HG02588 (cell line): Measurements from ENCODE around the gene UBXN6.

Source experiments
- ATAC-seq: cut with Tn5 transposase; IDR thresholded peaks from one replicate; pipeline ENCODE4 v1.9.1; 2021; ENCODE audit warnings: mild to moderate bottlenecking, moderate library complexity; ENCODE audit not compliant: unreplicated experiment

The UBXN6 gene

GRCh38 chr19:4456843-4457653 is 546 bp downstream of the UBXN6 start:
- ATAC-seq = peak; percentile 5

DNA sequence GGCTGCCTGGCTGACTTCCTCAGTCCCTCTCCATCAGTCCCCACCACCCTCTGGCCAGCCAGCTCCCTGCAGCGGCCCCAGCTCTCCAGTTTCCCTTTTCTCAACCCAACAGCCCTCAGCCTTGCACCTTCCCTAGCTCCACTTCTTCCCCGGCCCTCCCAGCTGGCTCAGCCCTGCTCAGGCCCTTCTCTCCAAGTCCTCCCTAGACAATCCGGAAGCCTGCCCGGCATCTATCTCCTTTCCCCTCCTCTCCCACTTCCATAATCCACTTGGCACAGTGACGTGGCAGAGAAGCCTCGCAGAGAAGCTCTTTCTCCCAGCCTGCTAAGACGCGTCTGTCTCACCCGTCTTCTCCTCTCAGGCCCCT is 1.1 kb downstream of the UBXN6 start:
- ATAC-seq = no peak

- ATAC-seq = no peak
Measured at GRCh38 chr19:4455719-4456475, 1.7 kb downstream of the UBXN6 start.

DNA sequence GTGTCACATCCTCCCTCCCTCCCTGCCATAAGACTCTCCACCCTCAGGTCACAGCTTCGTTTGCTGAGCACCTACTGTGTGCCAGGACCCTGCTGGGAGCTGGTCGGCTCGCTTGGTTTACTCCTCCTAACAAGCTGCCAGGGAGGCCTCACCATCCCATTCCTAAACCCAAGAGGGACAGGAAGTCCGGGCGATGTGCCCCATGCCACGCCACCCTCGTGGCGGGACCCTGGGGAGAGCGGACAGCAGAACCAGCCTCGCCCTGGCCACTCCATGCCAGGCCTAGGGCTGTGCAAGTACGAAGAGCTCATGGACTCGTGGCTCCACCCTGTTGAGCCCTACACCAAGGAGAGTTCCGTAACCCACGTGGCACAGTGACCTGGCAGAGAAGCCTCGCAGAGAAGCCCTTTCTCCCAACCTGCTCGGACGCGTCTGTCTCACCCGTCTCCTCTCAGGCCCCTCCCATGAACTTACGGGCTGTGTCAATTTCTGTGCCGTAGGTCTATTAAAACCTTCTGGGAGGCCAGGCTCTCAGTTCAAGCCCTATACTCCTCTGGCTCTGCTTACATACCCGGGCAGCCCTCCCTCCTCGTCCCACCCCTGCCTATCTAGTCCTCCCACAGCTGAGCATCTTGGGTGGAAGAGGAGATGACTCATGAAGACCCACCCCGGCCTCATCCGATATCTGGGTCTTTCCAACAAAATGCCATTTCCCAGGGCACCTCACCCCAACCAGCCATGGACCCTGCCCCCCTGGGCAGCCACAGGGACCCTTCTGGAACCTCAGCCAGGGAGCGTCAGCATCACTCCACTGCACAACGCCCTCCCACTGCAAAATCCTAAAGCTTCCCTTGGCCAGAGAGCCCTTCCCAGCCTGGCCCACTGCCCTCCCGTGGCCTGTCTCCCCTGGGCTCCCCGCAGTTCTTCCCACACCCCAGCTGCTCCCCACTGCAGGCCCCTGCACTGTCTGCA is 2.6 kb downstream of the UBXN6 start:
- ATAC-seq = no peak

DNA sequence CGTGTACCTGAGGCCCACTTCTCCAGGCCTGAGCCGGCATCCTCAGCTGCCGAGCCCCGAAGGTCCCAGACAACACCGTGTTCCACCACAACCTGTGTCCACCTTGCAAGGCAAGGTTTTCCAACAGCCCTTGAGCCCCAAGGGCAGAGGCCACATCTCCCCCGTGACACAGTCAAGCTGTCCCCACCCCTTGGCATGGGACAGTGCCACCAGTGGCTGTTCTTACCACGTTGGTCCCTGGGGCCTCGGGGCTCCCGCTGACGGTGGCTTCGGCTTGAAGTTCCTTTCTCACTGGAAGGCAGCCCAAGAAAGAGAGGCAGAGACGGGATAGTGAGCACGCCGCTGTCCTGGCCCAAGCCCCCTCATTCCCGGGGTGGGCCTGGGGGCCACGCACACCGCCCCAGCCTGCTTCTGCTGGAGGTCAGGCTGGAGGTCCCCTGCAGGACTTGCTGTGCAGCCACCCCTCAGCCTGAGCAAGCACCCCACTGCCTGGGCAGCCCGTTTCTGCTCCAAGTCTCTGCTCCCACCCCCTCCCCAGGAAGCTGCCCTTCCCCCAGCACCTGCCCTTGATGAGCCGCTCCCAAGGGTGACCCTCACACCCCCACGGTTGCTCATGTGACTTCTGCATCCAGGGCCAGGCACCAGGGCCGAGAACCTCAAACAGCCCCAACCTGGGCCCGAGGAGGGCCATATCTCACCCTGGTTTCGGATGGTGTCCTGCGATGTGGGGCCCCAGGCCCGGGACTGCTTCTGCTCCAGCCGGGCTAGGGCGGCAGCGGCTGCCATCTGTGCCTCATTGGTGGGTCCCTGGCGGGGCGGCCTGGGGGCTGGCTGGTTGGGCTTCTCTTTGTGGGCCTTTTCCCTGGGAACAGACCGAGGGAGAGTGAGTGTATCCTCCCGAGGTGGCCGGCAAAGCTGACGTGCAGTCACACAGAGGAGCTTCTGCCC is 4.1 kb downstream of the UBXN6 start:
- no peak for ATAC-seq

DNA sequence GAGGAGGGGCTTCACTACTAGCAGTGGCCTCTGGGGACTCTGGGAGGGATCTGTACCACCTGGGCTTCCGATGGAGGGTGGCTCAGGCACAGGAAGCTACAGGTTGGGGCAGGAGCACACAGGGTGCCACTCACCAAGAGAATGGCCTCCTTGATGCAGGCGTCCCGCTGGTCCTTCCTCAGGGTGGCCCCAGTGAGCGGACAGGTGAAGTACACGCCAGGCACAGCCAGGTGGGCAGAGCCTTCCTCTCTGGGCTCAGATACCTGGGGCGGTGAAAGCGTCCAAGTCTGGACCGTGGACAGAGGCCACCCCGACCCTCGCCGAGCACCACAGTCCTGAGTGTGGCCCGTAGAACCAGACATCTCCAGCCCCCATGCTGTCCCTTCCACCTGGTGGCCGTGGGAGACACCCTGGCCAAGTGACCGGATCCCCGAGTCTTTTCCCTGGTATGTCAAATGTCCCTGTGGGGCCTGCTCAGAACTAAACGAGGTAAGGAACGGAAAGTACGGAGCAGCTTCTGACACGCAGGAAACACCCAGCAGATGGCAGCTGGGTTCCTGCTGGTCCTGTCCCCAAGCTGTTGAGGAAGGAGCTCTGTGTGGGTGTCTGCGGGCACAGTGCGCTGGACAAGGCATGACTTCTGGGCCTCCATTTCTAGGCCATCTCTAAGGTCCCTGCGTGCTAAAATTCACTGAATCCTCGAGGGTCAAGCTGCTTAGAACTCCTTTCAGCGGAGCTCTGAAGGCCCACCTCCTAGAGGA is 5.2 kb downstream of the UBXN6 start:
- ATAC-seq = no peak

DNA sequence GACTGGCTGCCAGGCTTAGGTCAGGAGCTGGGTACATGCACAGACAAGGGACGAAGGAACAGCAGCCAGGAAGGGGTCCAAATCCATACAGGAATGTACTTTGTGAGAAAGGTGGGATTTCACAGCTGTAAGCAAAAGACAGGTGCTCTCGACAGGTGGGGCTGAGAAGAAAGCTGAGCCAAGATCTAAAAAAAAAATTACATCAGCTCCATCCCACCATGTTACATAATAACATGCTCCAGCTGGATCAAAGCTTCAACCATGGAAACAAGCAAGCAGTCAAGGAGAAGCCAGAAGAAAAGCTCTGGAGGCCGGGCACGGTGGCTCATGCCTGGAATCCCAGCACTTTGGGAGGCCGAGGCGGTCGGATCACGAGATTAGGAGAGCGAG is 8.0 kb downstream of the UBXN6 start:
- no peak for ATAC-seq

DNA sequence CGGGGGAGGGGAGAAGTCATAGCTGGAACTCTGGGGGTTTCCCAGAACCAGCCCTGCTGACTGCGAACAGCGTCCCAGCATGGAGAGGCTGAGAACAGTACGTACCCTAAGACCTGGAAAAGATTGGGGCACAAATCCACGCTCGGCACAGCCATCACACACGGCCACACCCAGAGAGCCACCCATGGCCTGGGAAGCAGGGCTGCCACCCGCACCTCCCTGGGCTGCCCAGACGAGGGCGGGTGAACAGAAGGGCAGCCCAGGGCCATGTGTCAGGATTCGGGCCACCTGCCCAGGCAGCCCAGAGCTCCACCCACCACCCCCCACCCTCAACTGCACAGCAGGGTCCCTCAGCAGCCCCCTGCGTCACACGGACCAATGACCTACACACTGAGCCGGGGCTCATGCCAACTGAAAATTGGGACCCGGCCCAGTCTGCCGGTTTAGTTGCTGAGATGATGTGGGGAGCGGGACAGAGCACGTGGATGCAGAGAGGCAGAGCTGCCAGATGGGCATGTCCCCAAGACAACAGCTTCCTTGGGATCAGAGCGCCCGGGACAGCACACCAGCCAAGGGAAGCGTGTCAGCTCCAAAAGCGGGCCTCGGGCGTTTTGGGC is 8.5 kb downstream of the UBXN6 start:
- ATAC-seq = no peak

DNA sequence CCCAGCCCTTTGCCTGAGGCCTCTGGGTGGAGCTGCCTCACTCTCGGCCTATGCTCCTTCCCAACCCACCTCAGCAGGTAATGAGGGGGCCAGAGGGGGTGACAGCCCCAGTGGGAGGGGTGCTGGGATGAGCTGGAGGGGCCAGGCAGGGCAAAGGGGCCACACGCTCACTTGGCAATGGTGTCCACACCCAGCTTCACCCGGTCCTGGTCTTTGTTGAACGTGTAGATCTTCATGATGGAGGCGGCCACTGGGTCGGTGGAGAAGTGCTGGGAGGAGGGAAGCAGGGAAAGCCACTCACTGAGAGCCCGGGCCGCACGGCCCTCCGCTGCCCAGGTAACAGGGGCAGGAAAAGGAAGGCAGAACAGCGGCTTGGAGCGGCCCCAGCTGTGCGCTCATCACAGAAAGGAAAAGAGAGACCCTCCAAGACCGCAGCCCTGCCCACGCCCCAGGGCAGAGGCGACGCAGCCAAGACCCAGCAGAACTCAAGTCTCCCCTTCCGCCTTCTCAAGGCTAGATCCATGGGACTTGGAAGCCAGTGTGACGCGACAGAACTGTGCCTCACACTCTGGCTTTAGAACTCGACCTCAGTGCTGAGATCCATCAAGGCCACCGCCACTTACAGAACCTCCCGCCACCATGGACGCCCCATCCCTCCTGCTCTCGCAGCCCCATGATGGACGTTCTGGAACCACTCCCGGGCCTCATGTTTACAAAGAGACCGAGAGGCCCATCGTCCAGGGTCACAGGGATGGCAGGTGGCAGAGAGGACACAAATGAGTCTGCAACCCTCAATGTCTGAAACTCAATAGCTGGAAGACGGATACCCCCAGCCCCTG is 9.2 kb downstream of the UBXN6 start:
- ATAC-seq = no peak

DNA sequence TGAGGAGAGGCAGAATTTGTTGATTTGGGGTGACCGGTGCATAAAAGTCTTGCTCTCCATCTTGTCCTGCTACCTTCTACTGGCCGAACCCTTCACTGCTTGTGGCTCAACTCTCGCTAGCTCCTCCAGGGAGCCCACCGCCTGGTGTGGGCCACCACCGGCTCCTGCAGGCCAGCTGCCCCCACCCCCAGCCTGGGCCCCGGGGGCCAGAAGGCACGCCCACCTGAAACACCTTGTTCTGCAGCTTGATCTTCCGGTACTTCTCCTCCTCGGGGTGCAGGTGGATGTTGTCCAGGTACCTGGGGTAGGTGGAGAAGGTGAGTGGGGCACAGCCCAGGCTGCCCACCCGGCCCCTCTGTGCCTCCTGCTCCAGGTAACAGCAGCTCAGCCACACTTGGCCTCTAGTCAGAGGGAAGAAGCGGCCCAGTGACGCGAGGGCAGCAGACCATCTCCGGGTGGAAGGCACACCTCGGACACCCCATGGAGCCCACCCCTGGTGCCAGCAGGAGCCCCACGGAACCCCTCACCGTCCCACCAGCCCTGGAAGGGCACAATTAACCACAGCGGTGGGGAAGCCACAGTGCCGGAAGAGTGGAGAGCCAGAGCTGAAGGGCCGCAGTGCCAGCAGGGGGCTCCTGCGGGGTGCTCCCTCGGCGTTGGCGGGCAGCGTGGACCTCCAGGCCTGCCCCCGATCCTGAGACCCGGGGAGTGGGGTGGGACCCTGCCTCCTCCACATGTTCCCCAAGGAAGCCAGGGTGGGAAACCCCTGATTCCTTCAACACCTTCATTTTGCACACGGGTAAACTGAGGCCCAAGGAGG is 10.1 kb downstream of the UBXN6 start:
- ATAC-seq = no peak

- no peak for ATAC-seq
Measured at GRCh38 chr19:4446704-4447200, 10.8 kb downstream of the UBXN6 start.

DNA sequence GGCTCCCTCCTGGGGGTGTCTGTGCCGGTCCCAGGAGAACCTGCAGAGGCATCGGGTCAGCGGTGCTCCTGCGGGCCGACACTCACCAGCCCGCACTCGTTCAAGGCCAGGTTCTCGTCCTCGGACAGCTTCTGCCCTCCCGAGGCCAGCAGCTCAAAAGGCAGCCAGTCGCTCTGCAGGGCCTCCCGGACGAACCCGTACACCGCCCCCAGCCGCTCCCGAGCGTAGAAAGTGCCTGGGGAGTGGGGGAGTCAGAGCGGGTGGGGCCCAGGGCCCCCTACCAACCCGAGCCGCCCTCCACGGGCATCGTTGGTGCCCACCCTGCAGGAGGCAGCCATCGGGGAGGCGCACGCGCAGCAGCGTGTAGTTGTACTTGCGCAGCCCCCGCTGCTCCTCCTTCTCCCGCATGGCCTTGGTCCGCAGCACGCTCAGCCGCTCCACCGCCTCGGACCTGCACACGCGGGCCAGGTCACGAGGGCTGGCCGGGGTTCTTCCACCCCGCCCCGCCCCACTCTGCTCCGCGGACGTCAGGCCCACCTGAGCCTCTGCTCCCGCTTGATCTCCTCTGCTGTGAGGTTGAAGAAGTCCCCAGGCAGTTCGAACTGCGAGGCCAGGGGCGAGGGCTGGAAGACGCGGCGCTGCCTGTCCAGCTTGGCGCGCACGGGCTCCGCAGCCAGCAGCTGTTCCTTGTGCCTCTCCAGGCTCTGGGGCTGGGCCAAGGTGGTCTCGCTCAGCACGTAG is 11.5 kb downstream of the UBXN6 start:
- ATAC-seq = no peak

DNA sequence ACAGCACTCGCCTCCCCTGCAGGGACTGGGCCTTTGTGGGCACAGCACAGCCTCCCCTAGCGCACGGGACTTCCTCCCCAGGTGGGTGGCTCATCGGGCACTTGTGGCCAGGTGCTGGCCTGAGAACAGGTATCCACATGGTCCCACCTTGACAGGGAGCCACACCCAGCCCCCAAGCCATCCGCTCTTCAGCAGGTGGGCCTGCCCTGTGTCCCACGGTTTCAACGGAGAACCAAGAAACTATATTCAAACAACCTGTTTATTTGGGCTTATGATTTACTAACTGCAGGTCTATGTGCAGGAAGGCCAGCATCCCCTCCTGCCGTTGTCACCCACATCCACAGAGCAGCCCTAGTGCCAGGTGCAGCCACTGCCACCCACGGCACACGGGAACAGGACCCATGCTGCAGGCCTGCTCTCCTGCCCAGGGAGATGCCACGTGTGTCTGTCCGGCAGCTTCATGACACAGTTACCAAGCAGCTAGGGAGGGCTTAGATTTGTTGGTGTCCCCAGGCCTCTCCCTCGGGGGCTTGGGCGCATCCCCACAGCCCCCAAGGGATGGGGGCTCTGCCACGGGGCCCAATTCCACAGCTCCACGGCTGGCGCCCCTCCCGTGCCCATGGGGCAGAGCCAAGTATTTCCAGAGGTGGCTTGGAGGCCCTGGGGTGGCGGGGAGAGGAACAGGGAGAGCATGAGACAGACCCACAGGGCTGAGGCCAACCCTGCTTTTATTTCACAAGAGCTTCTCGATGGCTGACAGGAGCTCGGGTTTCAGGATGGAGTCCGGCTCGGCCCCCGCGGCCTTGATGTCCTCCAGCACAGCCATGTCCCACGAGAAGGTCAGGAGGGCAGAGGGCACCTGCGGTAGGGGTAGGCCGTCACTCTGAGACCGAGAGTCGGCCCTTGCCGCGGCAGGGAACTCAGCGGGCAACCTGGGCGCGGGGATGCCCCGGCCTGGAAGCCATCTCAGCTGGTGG is 12.5 kb downstream of the UBXN6 start:
- no peak for ATAC-seq

DNA sequence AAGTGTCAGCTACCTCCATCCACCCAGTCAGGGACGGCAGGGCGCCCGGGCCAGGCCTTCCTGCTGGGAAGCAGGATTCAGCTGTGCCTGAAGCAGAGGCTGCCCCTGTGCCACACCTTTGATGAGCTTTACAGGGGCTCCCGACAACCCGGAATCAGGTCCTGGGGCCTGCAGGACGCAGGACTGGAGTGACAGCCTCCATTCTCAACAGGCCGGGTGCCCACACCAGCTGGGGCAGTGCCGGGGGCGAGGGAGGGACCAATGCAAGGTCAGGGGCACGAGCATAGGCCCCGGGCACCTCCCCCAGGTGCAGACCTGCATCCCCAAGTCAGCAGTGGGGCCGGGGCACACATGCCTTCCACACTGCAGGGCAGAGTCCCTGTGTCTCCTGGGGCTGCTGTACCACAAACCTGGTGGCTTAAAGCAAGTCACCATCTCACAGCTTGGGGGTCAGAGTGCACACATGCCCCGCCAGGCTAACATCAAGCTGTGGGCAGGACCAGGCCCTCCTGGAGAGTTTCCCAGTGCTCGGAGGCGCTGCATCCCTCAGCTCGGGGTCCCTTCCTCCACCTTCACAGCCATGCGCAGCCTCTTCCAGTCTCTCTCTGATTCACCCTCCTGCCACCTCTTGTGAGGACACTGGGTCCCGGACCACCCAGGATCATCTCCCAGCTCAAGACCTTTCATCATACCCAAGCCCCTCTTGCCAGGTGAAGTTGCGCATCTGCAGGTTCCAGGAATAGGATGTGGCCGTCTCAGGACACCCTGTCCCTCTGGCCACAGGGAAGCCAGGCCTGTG is 13.4 kb downstream of the UBXN6 start:
- ATAC-seq = no peak
